ENCODE measurements around the gene VEGFB.

- TF ChIP-seq CTCF (IDR thresholded peaks at IDR 0.05; ENCODE audit: low read depth, low read length) = no peak
- TF ChIP-seq EZH2phosphoT487 (IDR thresholded peaks at IDR 0.05; ENCODE audit: low read depth) = no peak
These were observed 30.0 kb downstream of the VEGFB start for GRCh38 chr11:64264371-64264852.
